ENCODE measurements around the gene PIGS. TPM values are rescaled to one million over a fixed set of nuclear protein-coding genes. Genes with fewer than 3 reads are reported as not detected.

Gene PIGS
- total and polyA plus RNA-seq, 2 donors (not counting 1 experiment from before 2014, with no cell fraction given): 44.1 to 55.1 TPM

DNA sequence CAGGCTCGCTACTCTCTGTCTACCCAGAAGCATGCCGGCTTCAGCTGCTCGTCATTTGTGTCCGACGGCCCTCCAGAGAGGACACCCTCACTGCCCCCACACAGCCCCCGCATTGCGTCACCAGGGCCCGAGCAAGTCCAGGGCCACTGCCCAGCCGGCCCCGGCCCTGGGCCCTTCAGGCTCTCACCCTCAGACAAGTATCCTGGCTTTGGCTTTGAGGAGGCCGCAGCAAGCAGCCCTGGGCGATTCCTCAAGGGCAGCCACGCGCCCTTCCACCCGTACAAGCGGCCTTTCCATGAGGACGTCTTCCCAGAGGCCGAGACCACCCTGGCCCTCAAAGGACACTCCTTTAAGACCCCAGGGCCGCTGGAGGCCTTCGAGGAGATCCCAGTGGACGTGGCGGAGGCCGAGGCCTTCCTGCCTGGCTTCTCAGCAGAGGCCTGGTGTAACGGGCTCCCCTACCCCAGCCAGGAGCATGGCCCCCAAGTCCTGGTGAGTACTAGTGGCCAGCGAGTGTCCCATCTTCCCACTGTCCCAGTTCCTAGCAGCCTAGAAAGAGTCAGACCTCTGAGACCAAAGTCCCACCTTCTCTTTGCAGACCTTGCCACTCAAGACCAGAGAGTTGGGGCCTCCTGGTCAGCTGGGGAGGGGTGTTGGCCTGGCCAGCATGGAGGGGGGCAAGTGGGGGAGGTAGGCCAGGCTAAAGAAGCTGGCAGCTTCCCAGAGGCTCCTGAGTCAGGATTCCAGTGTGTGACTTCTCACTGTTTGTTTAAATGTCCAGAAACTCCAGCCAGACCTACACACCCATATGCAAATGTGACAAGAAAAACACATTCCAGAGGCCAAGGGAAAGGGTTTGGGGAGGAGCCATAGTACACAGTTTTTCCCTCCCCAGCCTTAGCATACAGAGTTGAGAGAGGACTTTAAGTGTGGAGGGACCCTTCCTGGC, 46.6 kb downstream of the PIGS start:
- WGBS (ENCODE audit: insufficient coverage): 93% methylated on average over 25 of the region's 25 CpGs

DNA sequence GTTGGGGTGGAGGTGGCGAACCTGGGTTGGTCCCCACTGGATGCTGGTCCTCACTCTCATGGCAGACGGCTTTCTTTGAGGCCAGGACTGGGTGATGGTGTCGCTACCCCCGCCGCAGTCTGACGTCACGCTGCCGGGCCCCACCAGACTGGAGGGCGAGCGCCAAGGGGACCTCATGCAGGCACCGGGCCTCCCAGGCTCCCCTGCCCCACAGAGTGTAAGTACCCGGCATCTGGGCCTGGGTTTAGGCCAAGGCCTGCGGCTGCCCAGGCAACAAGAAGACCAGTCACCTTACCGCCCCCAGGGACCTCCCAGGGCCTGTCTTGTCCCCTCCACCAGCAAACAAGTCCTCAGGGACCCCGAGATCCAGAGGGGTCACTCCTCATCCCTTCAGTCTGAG, 47.4 kb downstream of the PIGS start:
- H3K36me3 ChIP-seq (replicated peaks in 1 of 2; ENCODE audit: control extremely low read depth in 1 of 2, control insufficient read depth in 1 of 2, extremely low read depth in 1 of 2, insufficient read depth in 2 of 2, low read length in 1 of 2): no peaks in the 10 kb centered on the region
- intact Hi-C loops (cut with micrococcal nuclease): no loop called here
- no peaks in the 10 kb centered on the region for H3K79me2 ChIP-seq (ENCODE audit: control insufficient read depth, insufficient read depth, low read length)
- CTCF ChIA-PET: no interaction called here
- no peak for DNase-seq
- ATAC-seq (ENCODE audit: low read depth): no peak
- no peak overlapping the region for H3K9ac ChIP-seq (ENCODE audit: low read length)
- Mint-ChIP-seq H3K4me1 (no peaks in the 10 kb centered on the region), H3K9me3 (ENCODE audit: insufficient read depth) (no peaks in the 10 kb centered on the region), H3K4me3 (no peak overlapping the region), H3K27me3 (no peaks in the 10 kb centered on the region), H3K27ac (no peak overlapping the region)
- no peaks in the 10 kb centered on the region for H3K9me3 ChIP-seq (ENCODE audit: control extremely low read depth in 1 of 3, control insufficient read depth in 2 of 3, insufficient read depth in 1 of 3, low read length in 2 of 3)
- TF ChIP-seq, protein P1, sequence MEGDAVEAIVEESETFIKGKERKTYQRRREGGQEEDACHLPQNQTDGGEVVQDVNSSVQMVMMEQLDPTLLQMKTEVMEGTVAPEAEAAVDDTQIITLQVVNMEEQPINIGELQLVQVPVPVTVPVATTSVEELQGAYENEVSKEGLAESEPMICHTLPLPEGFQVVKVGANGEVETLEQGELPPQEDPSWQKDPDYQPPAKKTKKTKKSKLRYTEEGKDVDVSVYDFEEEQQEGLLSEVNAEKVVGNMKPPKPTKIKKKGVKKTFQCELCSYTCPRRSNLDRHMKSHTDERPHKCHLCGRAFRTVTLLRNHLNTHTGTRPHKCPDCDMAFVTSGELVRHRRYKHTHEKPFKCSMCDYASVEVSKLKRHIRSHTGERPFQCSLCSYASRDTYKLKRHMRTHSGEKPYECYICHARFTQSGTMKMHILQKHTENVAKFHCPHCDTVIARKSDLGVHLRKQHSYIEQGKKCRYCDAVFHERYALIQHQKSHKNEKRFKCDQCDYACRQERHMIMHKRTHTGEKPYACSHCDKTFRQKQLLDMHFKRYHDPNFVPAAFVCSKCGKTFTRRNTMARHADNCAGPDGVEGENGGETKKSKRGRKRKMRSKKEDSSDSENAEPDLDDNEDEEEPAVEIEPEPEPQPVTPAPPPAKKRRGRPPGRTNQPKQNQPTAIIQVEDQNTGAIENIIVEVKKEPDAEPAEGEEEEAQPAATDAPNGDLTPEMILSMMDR (IDR thresholded peaks at IDR 0.05): no peak
- no peak for TF ChIP-seq EZH2 (IDR thresholded peaks at IDR 0.05; ENCODE audit: borderline replicate concordance, insufficient read depth, low read depth, low read length, poor library complexity, severe bottlenecking)
- no peaks in the 10 kb centered on the region for H3K27me3 ChIP-seq (replicated peaks in 1 of 4; ENCODE audit: control extremely low read depth in 1 of 4, control insufficient read depth in 3 of 4, insufficient read depth in 4 of 4, low read length in 3 of 4)
- no peak overlapping the region for H3K4me3 ChIP-seq (ENCODE audit: control extremely low read depth in 1 of 5, extremely low read depth in 1 of 5, insufficient read depth in 1 of 5, low read depth in 2 of 5, low read length in 4 of 5)
- no peaks in the 10 kb centered on the region for H4K20me1 ChIP-seq (ENCODE audit: control insufficient read depth, insufficient read depth, low read length, poor library complexity, severe bottlenecking)
- 92% methylated on average over 14 of the region's 15 CpGs for WGBS (ENCODE audit: insufficient coverage)
- H3K4me1 ChIP-seq (ENCODE audit: control insufficient read depth in 2 of 2, insufficient read depth in 2 of 2, low read length in 2 of 2): peaks cover 0 to 5% of the 10 kb centered on the region in 2 donors
- H3K27ac ChIP-seq (ENCODE audit: low read length in 2 of 2): no peak overlapping the region
- H3K4me2 ChIP-seq (replicated peaks; ENCODE audit: low read depth, low read length, poor library complexity, severe bottlenecking): no peak overlapping the region
- H2AFZ ChIP-seq (ENCODE audit: insufficient read depth, low read depth, low read length, poor library complexity, severe bottlenecking): no peak overlapping the region
- POLR2A ChIA-PET: no interaction called here

More for the DNA sequence above, 46.6 kb downstream of the PIGS start:
- no peak overlapping the region for H3K27ac Mint-ChIP-seq
- Histone ChIP-seq H3K36me3 (replicated peaks in 1 of 2; ENCODE audit: control extremely low read depth in 1 of 2, control insufficient read depth in 1 of 2, extremely low read depth in 1 of 2, insufficient read depth in 2 of 2, low read length in 1 of 2) (no peaks in the 10 kb centered on the region), H3K9me3 (ENCODE audit: control extremely low read depth in 1 of 3, control insufficient read depth in 2 of 3, insufficient read depth in 1 of 3, low read length in 2 of 3) (no peaks in the 10 kb centered on the region), H3K4me1 (ENCODE audit: control insufficient read depth in 2 of 2, insufficient read depth in 2 of 2, low read length in 2 of 2) (no peaks in the 10 kb centered on the region), H3K4me3 (ENCODE audit: control extremely low read depth in 1 of 5, extremely low read depth in 1 of 5, insufficient read depth in 1 of 5, low read depth in 2 of 5, low read length in 4 of 5) (no peak overlapping the region), H3K27me3 (replicated peaks in 1 of 4; ENCODE audit: control extremely low read depth in 1 of 4, control insufficient read depth in 3 of 4, insufficient read depth in 4 of 4, low read length in 3 of 4) (no peaks in the 10 kb centered on the region), H3K4me2 (replicated peaks; ENCODE audit: low read depth, low read length, poor library complexity, severe bottlenecking) (no peak overlapping the region), H2AFZ (ENCODE audit: insufficient read depth, low read depth, low read length, poor library complexity, severe bottlenecking) (no peak overlapping the region), H4K20me1 (ENCODE audit: control insufficient read depth, insufficient read depth, low read length, poor library complexity, severe bottlenecking) (no peaks in the 10 kb centered on the region), H3K27ac (ENCODE audit: low read length in 2 of 2) (no peak overlapping the region), H3K79me2 (ENCODE audit: control insufficient read depth, insufficient read depth, low read length) (no peaks in the 10 kb centered on the region), H3K9ac (ENCODE audit: low read length) (no peak overlapping the region)
- no peaks in the 10 kb centered on the region for H3K4me1 Mint-ChIP-seq
- no peak for TF ChIP-seq EZH2 (IDR thresholded peaks at IDR 0.05; ENCODE audit: borderline replicate concordance, insufficient read depth, low read depth, low read length, poor library complexity, severe bottlenecking)
- TF ChIP-seq, protein P1 (IDR thresholded peaks at IDR 0.05): no peak
- POLR2A ChIA-PET: no interaction called here
- no peaks in the 10 kb centered on the region for H3K9me3 Mint-ChIP-seq (ENCODE audit: insufficient read depth)
- ATAC-seq (ENCODE audit: low read depth) (no peak), DNase-seq (no peak)
- CTCF ChIA-PET: no interaction called here
- intact Hi-C loops (cut with micrococcal nuclease): no loop called here
- H3K27me3 Mint-ChIP-seq: no peaks in the 10 kb centered on the region
- H3K4me3 Mint-ChIP-seq: no peak overlapping the region
